HEK293 (cell line): ENCODE results near the gene FANCL.

Experiments
- CTCF ChIA-PET: fragments of 350-600 bp; formaldehyde crosslinking; extraction: SDS; loops from one replicate; lab custom pipeline; 2021; ENCODE audit warnings: antibody characterized with exemption; lab: Yijun Ruan, JAX
- POLR2A ChIA-PET: fragments of 300-600 bp; formaldehyde crosslinking; extraction: SDS; loops from one replicate; lab custom pipeline; 2020; ENCODE audit warnings: antibody characterized with exemption, inconsistent platforms; lab: Yijun Ruan, JAX
- H3K27ac ChIP-seq: fragments of 200-500 bp; sonication (Bioruptor generic); 2 replicates; pipeline ENCODE4 v1.5.1; 2014; ENCODE audit warnings: low read depth, low read length, control low read depth, inconsistent platforms; ENCODE audit errors: extremely low read depth
- H3K36me3 ChIP-seq, 2 experiments: fragments of 200-500 bp in 1 of 2; sonication (Bioruptor generic) in 1 of 2; 1 replicate in 1 of 2; 2 replicates in 1 of 2; pipeline ENCODE4 v1.5.1; 2014 to 2017; ENCODE audit warnings: inconsistent platforms in 2 of 2, low read length in 2 of 2; ENCODE audit not compliant: control insufficient read depth in 2 of 2, insufficient read depth in 1 of 2
- H3K4me1 ChIP-seq: fragments of 200-500 bp; sonication (Bioruptor generic); 2 replicates; pipeline ENCODE4 v1.5.1; 2014; ENCODE audit warnings: mild to moderate bottlenecking, low read length, inconsistent platforms; ENCODE audit not compliant: control insufficient read depth, insufficient read depth
- H3K4me3 ChIP-seq: 2 replicates; pipeline ENCODE4 v1.5.1; 2011; ENCODE audit warnings: low read depth, mild to moderate bottlenecking, control low read depth, low read length, moderate library complexity
- H3K9me3 ChIP-seq: fragments of 200-500 bp; sonication (Bioruptor generic); 2 replicates; pipeline ENCODE4 v1.5.1; 2014; ENCODE audit warnings: low read depth, low read length, inconsistent platforms; ENCODE audit not compliant: control insufficient read depth, insufficient read depth
- BCL11B ChIP-seq: fragments of 450-650 bp; formaldehyde crosslinking; IDR thresholded peaks from 2 replicates; pipeline ENCODE4 v1.5.1; 2016; ENCODE audit warnings: low read depth, missing biosample characterization, missing genetic modification characterization
- KLF7 ChIP-seq: fragments of 450-650 bp; formaldehyde crosslinking; IDR thresholded peaks from 2 replicates; pipeline ENCODE4 v1.5.1; 2016; ENCODE audit warnings: missing biosample characterization, missing genetic modification characterization, borderline replicate concordance
- OSR2 ChIP-seq: fragments of 450-650 bp; formaldehyde crosslinking; IDR thresholded peaks from 2 replicates; pipeline ENCODE4 v1.5.1; 2016; ENCODE audit warnings: missing biosample characterization, missing genetic modification characterization
- OVOL3 ChIP-seq: fragments of 450-650 bp; formaldehyde crosslinking; IDR thresholded peaks from 2 replicates; pipeline ENCODE4 v1.5.1; 2016; ENCODE audit warnings: missing biosample characterization, missing genetic modification characterization
- RBAK ChIP-seq: fragments of 450-650 bp; formaldehyde crosslinking; IDR thresholded peaks from 2 replicates; pipeline ENCODE4 v1.5.1; 2016; ENCODE audit warnings: missing biosample characterization, missing genetic modification characterization
- SALL2 ChIP-seq: fragments of 450-650 bp; formaldehyde crosslinking; IDR thresholded peaks from 2 replicates; pipeline ENCODE4 v1.5.0; 2017; ENCODE audit warnings: missing biosample characterization, mild to moderate bottlenecking, missing genetic modification characterization, borderline replicate concordance
- SETDB1 ChIP-seq: IDR thresholded peaks from one replicate; pipeline ENCODE4 v1.6.1; 2017; ENCODE audit warnings: mild to moderate bottlenecking, low read length, moderate library complexity, mixed read lengths; ENCODE audit not compliant: insufficient read length
- SP2 ChIP-seq: fragments of 450-650 bp; formaldehyde crosslinking; IDR thresholded peaks from 2 replicates; pipeline ENCODE4 v1.5.1; 2016; ENCODE audit warnings: missing biosample characterization, missing genetic modification characterization
- TRIM28 ChIP-seq: IDR thresholded peaks from 2 replicates; pipeline ENCODE4 v1.6.1; 2011; ENCODE audit warnings: low read length, control low read depth, borderline replicate concordance
- ZFP69B ChIP-seq: fragments of 450-650 bp; formaldehyde crosslinking; IDR thresholded peaks from 2 replicates; pipeline ENCODE4 v1.5.1; 2016; ENCODE audit warnings: missing biosample characterization, missing genetic modification characterization
- ZNF155 ChIP-seq: fragments of 450-650 bp; formaldehyde crosslinking; IDR thresholded peaks from 2 replicates; pipeline ENCODE4 v1.5.1; 2016; ENCODE audit warnings: missing biosample characterization, missing genetic modification characterization
- ZNF214 ChIP-seq: fragments of 450-650 bp; formaldehyde crosslinking; IDR thresholded peaks from 2 replicates; pipeline ENCODE4 v1.5.1; 2017; ENCODE audit warnings: missing biosample characterization, mild to moderate bottlenecking, missing genetic modification characterization, borderline replicate concordance
- ZNF266 ChIP-seq: fragments of 450-650 bp; formaldehyde crosslinking; IDR thresholded peaks from 2 replicates; pipeline ENCODE4 v1.5.1; 2016; ENCODE audit warnings: missing biosample characterization, missing genetic modification characterization, low read depth
- ZNF548 ChIP-seq: fragments of 450-650 bp; formaldehyde crosslinking; IDR thresholded peaks from 2 replicates; pipeline ENCODE4 v1.5.1; 2016; ENCODE audit warnings: missing biosample characterization, missing genetic modification characterization
- ZSCAN23 ChIP-seq: fragments of 450-650 bp; formaldehyde crosslinking; IDR thresholded peaks from 2 replicates; pipeline ENCODE4 v1.5.1; 2016; ENCODE audit warnings: missing biosample characterization, missing genetic modification characterization
- TF ChIP-seq, protein P1 (sequence below): fragments of 450-650 bp; formaldehyde crosslinking; optimal IDR thresholded peaks from 2 replicates; pipeline ENCODE3; 2016; ENCODE audit warnings: missing biosample characterization, mild to moderate bottlenecking, missing genetic modification characterization
- TF ChIP-seq, protein P2 (sequence below): sonication (generic); formaldehyde crosslinking; IDR thresholded peaks from 2 replicates; pipeline ENCODE4 v1.8.1; 2022; ENCODE audit warnings: mild to moderate bottlenecking, moderate library complexity, missing genetic modification reagents
- TF ChIP-seq, protein P3 (sequence below): fragments of 450-650 bp; formaldehyde crosslinking; IDR thresholded peaks from 2 replicates; pipeline ENCODE4 v1.5.1; 2016; ENCODE audit warnings: missing biosample characterization, missing genetic modification characterization
- TF ChIP-seq, protein P4 (sequence below): fragments of 450-650 bp; formaldehyde crosslinking; IDR thresholded peaks from 2 replicates; pipeline ENCODE4 v1.5.1; 2016; ENCODE audit warnings: missing biosample characterization, missing genetic modification characterization, low read depth
- TF ChIP-seq, protein P5 (sequence below): fragments of 450-650 bp; formaldehyde crosslinking; IDR thresholded peaks from 2 replicates; pipeline ENCODE4 v1.5.1; 2017; ENCODE audit warnings: missing biosample characterization, missing genetic modification characterization

The FANCL gene

DNA sequence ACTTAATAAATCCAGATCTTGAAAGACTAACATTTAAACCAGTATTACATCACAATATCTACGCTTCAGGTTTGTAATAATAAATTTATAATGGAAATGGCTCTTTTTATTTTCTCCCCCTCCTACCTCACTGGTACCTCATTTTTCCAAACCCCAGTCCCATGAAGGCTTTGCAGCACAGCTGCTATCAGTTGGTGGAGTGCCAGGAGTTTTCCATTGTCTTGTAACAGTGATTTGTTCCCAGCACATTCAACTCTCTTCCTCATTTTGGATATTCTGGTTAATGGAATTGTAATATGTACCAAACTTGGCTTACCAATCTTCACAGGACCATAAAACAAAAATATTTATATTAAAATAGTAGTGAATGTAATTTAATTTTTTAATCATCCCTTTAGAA lies 103.3 kb downstream of the FANCL start:
- CTCF ChIA-PET = no interaction called here
- Histone ChIP-seq H3K4me3 (no peak overlapping the region), H3K4me1 (no peaks in the 10 kb centered on the region), H3K27ac (no peak overlapping the region), H3K9me3 (no peaks in the 10 kb centered on the region), H3K36me3 (no peaks in the 10 kb centered on the region; a peak in 1 of 3 replicates)
- POLR2A ChIA-PET = no interaction called here
- no peak for TF ChIP-seq TRIM28
- no peak for TF ChIP-seq ZNF214 (tag by site-specific recombination)

DNA sequence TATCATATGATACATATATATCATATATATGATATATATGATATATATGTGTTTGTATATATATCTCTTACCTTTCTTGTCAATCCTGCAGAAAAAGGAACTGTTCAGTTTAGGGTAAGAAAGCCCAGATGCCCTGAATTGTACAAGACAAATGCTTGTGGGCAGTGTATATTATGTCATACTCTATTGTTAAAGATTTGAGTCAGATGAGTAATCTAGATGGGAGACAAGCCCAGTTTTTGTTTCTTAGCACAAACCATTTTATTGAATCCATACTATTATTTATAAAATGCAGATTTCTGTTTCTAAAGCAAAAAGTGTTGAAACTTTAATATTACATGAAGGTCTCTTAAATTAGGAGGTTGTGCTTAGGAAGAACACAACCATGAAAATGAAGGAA lies 103.9 kb downstream of the FANCL start:
- POLR2A ChIA-PET = no interaction called here
- CTCF ChIA-PET = no interaction called here
- H3K4me1 ChIP-seq = no peaks in the 10 kb centered on the region

More for the DNA sequence above, 103.9 kb downstream of the FANCL start:
- H3K27ac ChIP-seq = no peak overlapping the region
- H3K9me3 ChIP-seq = no peaks in the 10 kb centered on the region
- H3K4me3 ChIP-seq = no peak overlapping the region
- no peaks in the 10 kb centered on the region; a peak in 1 of 3 replicates for H3K36me3 ChIP-seq
- no peak for TF ChIP-seq SALL2
- TF ChIP-seq ZFP69B (tag by site-specific recombination) = no peak
- TF ChIP-seq, protein P1, sequence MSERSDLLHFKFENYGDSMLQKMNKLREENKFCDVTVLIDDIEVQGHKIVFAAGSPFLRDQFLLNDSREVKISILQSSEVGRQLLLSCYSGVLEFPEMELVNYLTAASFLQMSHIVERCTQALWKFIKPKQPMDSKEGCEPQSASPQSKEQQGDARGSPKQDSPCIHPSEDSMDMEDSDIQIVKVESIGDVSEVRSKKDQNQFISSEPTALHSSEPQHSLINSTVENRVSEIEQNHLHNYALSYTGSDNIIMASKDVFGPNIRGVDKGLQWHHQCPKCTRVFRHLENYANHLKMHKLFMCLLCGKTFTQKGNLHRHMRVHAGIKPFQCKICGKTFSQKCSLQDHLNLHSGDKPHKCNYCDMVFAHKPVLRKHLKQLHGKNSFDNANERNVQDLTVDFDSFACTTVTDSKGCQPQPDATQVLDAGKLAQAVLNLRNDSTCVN = no peak
- TF ChIP-seq, protein P2, sequence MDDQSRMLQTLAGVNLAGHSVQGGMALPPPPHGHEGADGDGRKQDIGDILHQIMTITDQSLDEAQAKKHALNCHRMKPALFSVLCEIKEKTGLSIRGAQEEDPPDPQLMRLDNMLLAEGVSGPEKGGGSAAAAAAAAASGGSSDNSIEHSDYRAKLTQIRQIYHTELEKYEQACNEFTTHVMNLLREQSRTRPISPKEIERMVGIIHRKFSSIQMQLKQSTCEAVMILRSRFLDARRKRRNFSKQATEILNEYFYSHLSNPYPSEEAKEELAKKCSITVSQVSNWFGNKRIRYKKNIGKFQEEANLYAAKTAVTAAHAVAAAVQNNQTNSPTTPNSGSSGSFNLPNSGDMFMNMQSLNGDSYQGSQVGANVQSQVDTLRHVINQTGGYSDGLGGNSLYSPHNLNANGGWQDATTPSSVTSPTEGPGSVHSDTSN = no peak
- TF ChIP-seq SETDB1 = no peak
- TF ChIP-seq OSR2 = no peak
- TF ChIP-seq, protein P3, sequence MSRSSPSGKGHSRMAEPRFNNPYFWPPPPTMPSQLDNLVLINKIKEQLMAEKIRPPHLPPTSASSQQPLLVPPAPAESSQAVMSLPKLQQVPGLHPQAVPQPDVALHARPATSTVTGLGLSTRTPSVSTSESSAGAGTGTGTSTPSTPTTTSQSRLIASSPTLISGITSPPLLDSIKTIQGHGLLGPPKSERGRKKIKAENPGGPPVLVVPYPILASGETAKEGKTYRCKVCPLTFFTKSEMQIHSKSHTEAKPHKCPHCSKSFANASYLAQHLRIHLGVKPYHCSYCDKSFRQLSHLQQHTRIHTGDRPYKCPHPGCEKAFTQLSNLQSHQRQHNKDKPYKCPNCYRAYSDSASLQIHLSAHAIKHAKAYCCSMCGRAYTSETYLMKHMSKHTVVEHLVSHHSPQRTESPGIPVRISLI (tag by site-specific recombination) = no peak
- TF ChIP-seq RBAK (tag by site-specific recombination) = no peak
- TF ChIP-seq ZSCAN23 (tag by site-specific recombination) = no peak
- no peak for TF ChIP-seq ZNF155 (tag by site-specific recombination)
- TF ChIP-seq, protein P4, sequence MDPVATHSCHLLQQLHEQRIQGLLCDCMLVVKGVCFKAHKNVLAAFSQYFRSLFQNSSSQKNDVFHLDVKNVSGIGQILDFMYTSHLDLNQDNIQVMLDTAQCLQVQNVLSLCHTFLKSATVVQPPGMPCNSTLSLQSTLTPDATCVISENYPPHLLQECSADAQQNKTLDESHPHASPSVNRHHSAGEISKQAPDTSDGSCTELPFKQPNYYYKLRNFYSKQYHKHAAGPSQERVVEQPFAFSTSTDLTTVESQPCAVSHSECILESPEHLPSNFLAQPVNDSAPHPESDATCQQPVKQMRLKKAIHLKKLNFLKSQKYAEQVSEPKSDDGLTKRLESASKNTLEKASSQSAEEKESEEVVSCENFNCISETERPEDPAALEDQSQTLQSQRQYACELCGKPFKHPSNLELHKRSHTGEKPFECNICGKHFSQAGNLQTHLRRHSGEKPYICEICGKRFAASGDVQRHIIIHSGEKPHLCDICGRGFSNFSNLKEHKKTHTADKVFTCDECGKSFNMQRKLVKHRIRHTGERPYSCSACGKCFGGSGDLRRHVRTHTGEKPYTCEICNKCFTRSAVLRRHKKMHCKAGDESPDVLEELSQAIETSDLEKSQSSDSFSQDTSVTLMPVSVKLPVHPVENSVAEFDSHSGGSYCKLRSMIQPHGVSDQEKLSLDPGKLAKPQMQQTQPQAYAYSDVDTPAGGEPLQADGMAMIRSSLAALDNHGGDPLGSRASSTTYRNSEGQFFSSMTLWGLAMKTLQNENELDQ (tag by site-specific recombination) = no peak
- no peak for TF ChIP-seq SP2 (tag by site-specific recombination)
- TF ChIP-seq BCL11B (tag by site-specific recombination) = no peak
- TF ChIP-seq, protein P5, sequence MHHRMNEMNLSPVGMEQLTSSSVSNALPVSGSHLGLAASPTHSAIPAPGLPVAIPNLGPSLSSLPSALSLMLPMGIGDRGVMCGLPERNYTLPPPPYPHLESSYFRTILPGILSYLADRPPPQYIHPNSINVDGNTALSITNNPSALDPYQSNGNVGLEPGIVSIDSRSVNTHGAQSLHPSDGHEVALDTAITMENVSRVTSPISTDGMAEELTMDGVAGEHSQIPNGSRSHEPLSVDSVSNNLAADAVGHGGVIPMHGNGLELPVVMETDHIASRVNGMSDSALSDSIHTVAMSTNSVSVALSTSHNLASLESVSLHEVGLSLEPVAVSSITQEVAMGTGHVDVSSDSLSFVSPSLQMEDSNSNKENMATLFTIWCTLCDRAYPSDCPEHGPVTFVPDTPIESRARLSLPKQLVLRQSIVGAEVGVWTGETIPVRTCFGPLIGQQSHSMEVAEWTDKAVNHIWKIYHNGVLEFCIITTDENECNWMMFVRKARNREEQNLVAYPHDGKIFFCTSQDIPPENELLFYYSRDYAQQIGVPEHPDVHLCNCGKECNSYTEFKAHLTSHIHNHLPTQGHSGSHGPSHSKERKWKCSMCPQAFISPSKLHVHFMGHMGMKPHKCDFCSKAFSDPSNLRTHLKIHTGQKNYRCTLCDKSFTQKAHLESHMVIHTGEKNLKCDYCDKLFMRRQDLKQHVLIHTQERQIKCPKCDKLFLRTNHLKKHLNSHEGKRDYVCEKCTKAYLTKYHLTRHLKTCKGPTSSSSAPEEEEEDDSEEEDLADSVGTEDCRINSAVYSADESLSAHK (tag by site-specific recombination) = no peak
- TF ChIP-seq ZNF266 (tag by site-specific recombination) = no peak
- no peak for TF ChIP-seq ZNF548
- TF ChIP-seq KLF7 = no peak
- no peak for TF ChIP-seq OVOL3
